H54 (cell line): ENCODE measurements around the gene NTF4.
A peak's percentile ranks its signal among the peaks of the same experiment; 100 is the strongest.
"Not testable (repeated sequence)": the region's sequence is repeated elsewhere in the genome, so short reads cannot be mapped to it uniquely, and the experiment has no call there.

Experiments
- DNase-seq: peaks from one replicate; pipeline ENCODE4 v3.0.0; 2011; ENCODE audit warnings: low spot score, mixed read lengths; ENCODE audit not compliant: insufficient read length
- FAIRE-seq: peaks from 3 replicates; lab custom pipeline; 2011; peaks lifted over from hg19 to GRCh38; lab: Jason Lieb, UNC
- POLR2A ChIP-seq: IDR thresholded peaks from 2 replicates; pipeline ENCODE4 v1.6.1; 2011; ENCODE audit warnings: low read depth, mild to moderate bottlenecking, low read length

NTF4 gene

GRCh38 chr19:49025599-49025998 is 39.0 kb downstream of the NTF4 start:
- FAIRE-seq: peak; percentile 50
- DNase-seq: not testable (repeated sequence)

GRCh38 chr19:49025088-49025487 is 39.5 kb downstream of the NTF4 start:
- DNase-seq, FAIRE-seq: not testable (repeated sequence)

DNA sequence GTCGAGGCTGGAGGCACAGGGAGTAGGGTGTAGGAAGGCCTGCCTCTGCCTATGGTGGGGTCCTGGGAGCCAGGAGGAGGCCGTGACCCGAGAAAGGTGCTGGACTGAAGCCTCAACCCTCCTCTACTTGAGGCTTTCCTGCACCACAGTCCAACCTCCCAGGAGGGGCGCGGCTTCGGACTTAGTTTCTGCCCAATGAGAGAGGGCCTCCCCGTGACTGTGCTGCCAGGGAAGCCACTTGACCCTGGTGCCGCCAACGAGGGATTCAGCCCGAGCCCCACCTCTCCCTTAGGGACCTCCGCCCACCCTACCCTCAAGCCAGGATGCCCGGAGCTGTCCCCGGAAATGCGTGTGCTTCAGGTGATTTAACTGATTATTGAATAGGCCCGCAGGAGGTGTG is 40.4 kb downstream of the NTF4 start, which contains the start of gene CGB3:
CGB3 (minus strand) TSS at position 101 of the 400 bp plus-strand sequence. CDS start 362 bp downstream, outside the sequence.
- DNase-seq, FAIRE-seq: not testable (repeated sequence)

- FAIRE-seq: no peak
- DNase-seq: no peak
- TF ChIP-seq POLR2A: no peak
These were observed 42.5 kb downstream of the NTF4 start for GRCh38 chr19:49022116-49022515.

GRCh38 chr19:49020931-49021895 is 43.4 kb downstream of the NTF4 start:
- FAIRE-seq: no peak

DNA sequence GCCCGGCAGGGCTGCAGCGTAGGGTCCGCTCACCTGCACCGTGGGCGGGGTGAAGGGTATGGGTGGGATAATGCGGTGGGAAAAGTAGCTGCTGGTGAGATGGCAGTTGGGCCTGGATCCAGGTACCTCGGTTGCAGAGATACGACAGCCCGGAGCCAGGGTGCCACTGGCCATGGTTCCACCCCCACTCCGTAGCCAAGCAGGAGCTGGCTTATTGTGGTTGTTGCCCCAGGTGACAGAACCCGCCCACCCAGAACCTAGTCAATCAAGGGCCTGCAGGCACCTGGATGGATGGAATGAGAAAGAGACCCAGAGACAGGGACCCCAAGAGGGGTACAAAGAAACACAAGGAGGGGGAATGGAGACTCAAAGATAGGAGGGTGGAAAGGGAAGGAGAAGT is 44.3 kb downstream of the NTF4 start:
- DNase-seq (no peak), FAIRE-seq (no peak)
- TF ChIP-seq POLR2A: no peak

More at GRCh38 chr19:49020931-49021895, 43.4 kb downstream of the NTF4 start:
- no peak for TF ChIP-seq POLR2A
- no peak for DNase-seq

DNA sequence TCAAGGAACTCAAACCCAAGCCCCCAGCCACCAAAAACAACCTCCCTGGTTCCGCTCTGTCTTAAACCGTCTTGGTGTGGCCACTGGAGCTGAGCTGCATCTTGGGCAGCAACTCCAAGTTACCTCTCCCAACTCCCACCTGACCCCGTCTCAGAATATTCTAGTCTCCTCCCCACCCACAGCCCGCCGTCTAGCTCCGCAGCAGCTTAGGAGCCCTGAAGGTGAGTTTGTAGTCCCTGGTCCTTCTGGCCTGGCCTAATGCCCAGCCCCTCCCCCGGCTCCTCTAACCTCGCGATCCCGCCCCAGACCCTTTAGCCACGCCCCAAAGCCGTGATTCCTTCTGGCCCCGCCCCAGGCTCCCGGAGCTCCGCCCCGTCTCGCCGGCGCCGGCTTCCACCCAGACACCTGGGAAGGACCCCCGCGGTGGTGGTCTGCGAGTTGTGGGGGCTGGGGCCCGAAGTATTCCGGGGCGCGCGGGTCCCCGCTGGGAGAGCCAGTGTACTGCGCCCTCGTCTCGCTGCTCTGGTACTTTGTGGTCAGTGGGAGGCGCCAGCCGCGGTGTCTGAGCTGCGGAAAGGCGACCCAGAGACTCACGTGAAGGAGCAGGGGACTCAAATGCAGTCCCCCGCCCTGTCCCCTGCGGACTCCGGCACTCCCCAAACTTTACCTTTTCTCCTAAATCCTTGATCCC is 45.2 kb downstream of the NTF4 start:
- peak; percentile 37 for DNase-seq
- no peak for TF ChIP-seq POLR2A
- no peak for FAIRE-seq

GRCh38 chr19:49018388-49019241 is 46.0 kb downstream of the NTF4 start:
- DNase-seq, FAIRE-seq: not testable (repeated sequence)
- TF ChIP-seq POLR2A: peak; percentile 23; the same call in 1 of the 2 replicates

GRCh38 chr19:49017666-49018351 is 46.8 kb downstream of the NTF4 start:
- DNase-seq: peak; percentile 59
- FAIRE-seq: no peak
- TF ChIP-seq POLR2A: 0 out of 2 replicates have a peak, but pooled peaks have one; percentile 19

- no peak for DNase-seq
- FAIRE-seq: no peak
- TF ChIP-seq POLR2A: no peak
These were observed 47.5 kb downstream of the NTF4 start, which contains the start of gene LHB for GRCh38 chr19:49017041-49017665. TSS of gene LHB (minus strand) at chr19:49017091. CDS start at chr19:49017081, 10 bp downstream.

GRCh38 chr19:49016067-49016839 is 48.4 kb downstream of the NTF4 start:
- FAIRE-seq: no peak
- no peak for TF ChIP-seq POLR2A
- no peak for DNase-seq

DNA sequence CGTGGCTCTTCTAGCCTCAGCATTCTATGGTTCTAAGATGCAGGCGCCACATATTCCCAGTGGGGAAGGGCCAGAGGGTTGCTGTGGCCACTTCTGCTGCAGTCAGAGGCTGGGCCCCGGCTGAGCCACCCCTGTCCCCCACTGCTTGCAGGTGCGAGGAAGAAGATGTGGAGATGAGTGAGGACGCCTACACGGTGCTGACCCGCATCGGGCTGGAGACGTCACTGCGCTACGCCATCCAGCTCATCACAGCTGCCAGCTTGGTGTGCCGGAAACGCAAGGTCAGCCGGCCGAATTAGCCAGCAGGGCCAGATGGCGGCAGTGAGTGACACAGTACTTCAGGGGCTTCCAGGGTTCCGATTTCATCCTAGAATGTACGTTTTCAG is 49.8 kb downstream of the NTF4 start:
- no peak for DNase-seq
- no peak for TF ChIP-seq POLR2A
- FAIRE-seq: no peak
